ENCODE measurements around the gene KCTD16.

KCTD16 gene

GRCh38 chr5:144504929-144505577, 334.4 kb downstream of the KCTD16 start:
- Histone ChIP-seq H3K27me3 (ENCODE audit: insufficient read depth, low read depth, severe bottlenecking) (no peaks in the 10 kb centered on the region), H3K27ac (no peak overlapping the region), H3K36me3 (no peaks in the 10 kb centered on the region), H3K4me3 (ENCODE audit: low read depth, low read length) (no peak overlapping the region), H3K9me3 (ENCODE audit: severe bottlenecking) (no peaks in the 10 kb centered on the region)
- DNase-seq: no peak
- TF ChIP-seq CTCF (IDR thresholded peaks at IDR 0.05; ENCODE audit: low read depth, low read length): no peak

- H3K27ac ChIP-seq: no peak overlapping the region
- no peaks in the 10 kb centered on the region for H3K9me3 ChIP-seq (ENCODE audit: severe bottlenecking)
- no peak overlapping the region for H3K4me3 ChIP-seq (ENCODE audit: low read depth, low read length)
- TF ChIP-seq CTCF (IDR thresholded peaks at IDR 0.05; ENCODE audit: low read depth, low read length): no peak
- H3K27me3 ChIP-seq (ENCODE audit: insufficient read depth, low read depth, severe bottlenecking): no peaks in the 10 kb centered on the region
- no peak for DNase-seq
- H3K36me3 ChIP-seq: no peaks in the 10 kb centered on the region
Observed at GRCh38 chr5:144510845-144511579, 340.3 kb downstream of the KCTD16 start.

- TF ChIP-seq CTCF (IDR thresholded peaks at IDR 0.05; ENCODE audit: low read depth, low read length): no peak
- no peaks in the 10 kb centered on the region for H3K36me3 ChIP-seq
- DNase-seq: no peak
- H3K27me3 ChIP-seq (ENCODE audit: insufficient read depth, low read depth, severe bottlenecking): no peaks in the 10 kb centered on the region
- H3K27ac ChIP-seq: no peak overlapping the region
- no peaks in the 10 kb centered on the region for H3K9me3 ChIP-seq (ENCODE audit: severe bottlenecking)
- H3K4me3 ChIP-seq (ENCODE audit: low read depth, low read length): no peak overlapping the region
Observed at GRCh38 chr5:144511580-144512072, 341.0 kb downstream of the KCTD16 start.

- H3K27me3 ChIP-seq (ENCODE audit: insufficient read depth, low read depth, severe bottlenecking): no peaks in the 10 kb centered on the region
- no peak overlapping the region for H3K27ac ChIP-seq
- no peak for DNase-seq
- TF ChIP-seq CTCF (IDR thresholded peaks at IDR 0.05; ENCODE audit: low read depth, low read length): no peak
- H3K4me3 ChIP-seq (ENCODE audit: low read depth, low read length): no peak overlapping the region
- H3K9me3 ChIP-seq (ENCODE audit: severe bottlenecking): no peaks in the 10 kb centered on the region
- H3K36me3 ChIP-seq: no peaks in the 10 kb centered on the region
Observed at GRCh38 chr5:144522698-144523097, 352.0 kb downstream of the KCTD16 start.

GRCh38 chr5:144525000-144525399, 354.3 kb downstream of the KCTD16 start:
- TF ChIP-seq CTCF (IDR thresholded peaks at IDR 0.05; ENCODE audit: low read depth, low read length): no peak
- H3K36me3 ChIP-seq: no peaks in the 10 kb centered on the region
- H3K27ac ChIP-seq: no peak overlapping the region

More at GRCh38 chr5:144525000-144525399, 354.3 kb downstream of the KCTD16 start:
- Histone ChIP-seq H3K9me3 (ENCODE audit: severe bottlenecking) (no peaks in the 10 kb centered on the region), H3K4me3 (ENCODE audit: low read depth, low read length) (no peak overlapping the region), H3K27me3 (ENCODE audit: insufficient read depth, low read depth, severe bottlenecking) (no peaks in the 10 kb centered on the region)
- DNase-seq: no peak
